HCT116 (cell line): Measurements from ENCODE around the gene VGF. TPM values are rescaled to one million over a fixed set of nuclear protein-coding genes. Genes with fewer than 3 reads are reported as not detected.

Experiments used
- ATAC-seq: fragments of 200-7000 bp; cut with Tn5 transposase; 2 replicates; pipeline ENCODE4 v1.9.1; 2020; ENCODE audit warnings: mild to moderate bottlenecking, moderate library complexity
- BruUV-seq: library from RNA; stranded (reverse); fragments of 400-500 nt; replicated peaks from 2 replicates; lab custom pipeline; 2021; lab: Mats Ljungman, UMichigan
- CTCF ChIA-PET: fragments of 300-600 bp; sonication (Branson Sonifier 250); formaldehyde crosslinking; loops from one replicate; lab custom pipeline; 2021; ENCODE audit warnings: antibody characterized with exemption; lab: Charles Lee
- POLR2A ChIA-PET: fragments of 300-600, 350-600 bp; sonication (Branson Sonifier 250); formaldehyde crosslinking; loops from one replicate; lab custom pipeline; 2021; ENCODE audit warnings: antibody characterized with exemption; lab: Charles Lee
- RAD21 ChIA-PET, 2 experiments: fragments of 300-600 bp; sonication (Branson Sonifier 250); formaldehyde crosslinking; loops; one replicate each; lab custom pipeline; 2023; ENCODE audit warnings: low total read pairs in 2 of 2; ENCODE audit not compliant: uncharacterized antibody in 2 of 2, unreplicated experiment in 2 of 2, low non-redundant PET in 1 of 2; lab: Charles Lee
- DNase-seq: peaks from one replicate; pipeline ENCODE4 v3.0.0-alpha.2; 2010; ENCODE audit warnings: low read depth, low spot score
- H2AFZ ChIP-seq: fragments of 200-600 bp; shearing (Covaris generic), sonication (generic); 2 replicates; pipeline ENCODE4 v1.6.1; 2017; ENCODE audit warnings: low read depth, mixed run types, mixed read lengths, antibody characterized with exemption, low read length; ENCODE audit not compliant: poor library complexity, severe bottlenecking
- H3K27ac ChIP-seq: 2 replicates; pipeline ENCODE4 v1.5.1; 2012; ENCODE audit warnings: low read depth, low read length
- H3K27me3 ChIP-seq: fragments of 200-600 bp; sonication (generic); 2 replicates; pipeline ENCODE4 v1.6.1; 2016; ENCODE audit warnings: mixed run types, low read length, mixed read lengths; ENCODE audit not compliant: insufficient read depth
- H3K36me3 ChIP-seq, 2 experiments: fragments of 200-500 bp in 1 of 2; fragments of 200-600 bp in 1 of 2; sonication (Bioruptor generic) in 1 of 2; sonication (generic) in 1 of 2; 2 replicates each; pipeline versions ENCODE4 v1.5.1 to v1.6.1; 2014 to 2016; ENCODE audit warnings: low read length in 2 of 2, inconsistent platforms in 1 of 2, mixed read lengths in 1 of 2, mixed run types in 1 of 2; ENCODE audit not compliant: insufficient read depth in 2 of 2, control insufficient read depth in 1 of 2
- H3K4me1 ChIP-seq, 2 experiments: fragments of 200-600 bp in 1 of 2; sonication (generic) in 1 of 2; 2 replicates each; pipeline versions ENCODE4 v1.5.1 to v1.6.1; 2012 to 2017; ENCODE audit warnings: low read length in 2 of 2, inconsistent platforms in 1 of 2, mild to moderate bottlenecking in 1 of 2, mixed read lengths in 1 of 2, mixed run types in 1 of 2, moderate library complexity in 1 of 2; ENCODE audit not compliant: insufficient read depth in 2 of 2, control insufficient read depth in 1 of 2
- H3K4me2 ChIP-seq: fragments of 200-600 bp; sonication (generic); 2 replicates; pipeline ENCODE4 v1.6.1; 2017; ENCODE audit warnings: mixed run types, low read length, mixed read lengths
- H3K4me3 ChIP-seq, 2 experiments: fragments of 200-600 bp in 1 of 2; sonication (generic) in 1 of 2; replicated peaks in 1 of 2; 2 replicates each; pipeline ENCODE4 v1.5.1; 2011 to 2016; ENCODE audit warnings: low read length in 2 of 2, control low read depth in 1 of 2, low read depth in 1 of 2, mild to moderate bottlenecking in 1 of 2, mixed read lengths in 1 of 2, mixed run types in 1 of 2
- H3K79me2 ChIP-seq: fragments of 200-600 bp; sonication (generic); 2 replicates; pipeline ENCODE4 v1.6.1; 2017; ENCODE audit warnings: mild to moderate bottlenecking, mixed run types, low read length, moderate library complexity, mixed read lengths; ENCODE audit not compliant: insufficient read depth
- H3K9ac ChIP-seq: fragments of 200-600 bp; sonication (generic); 2 replicates; pipeline ENCODE4 v1.6.1; 2016; ENCODE audit warnings: low read length, mixed read lengths
- H3K9me2 ChIP-seq: fragments of 200-600 bp; sonication (generic), shearing (Covaris generic); 2 replicates; pipeline ENCODE4 v1.6.1; 2017; ENCODE audit warnings: mixed run types, mild to moderate bottlenecking, moderate library complexity; ENCODE audit not compliant: insufficient read depth
- H3K9me3 ChIP-seq, 2 experiments: fragments of 200-500 bp in 1 of 2; fragments of 200-600 bp in 1 of 2; sonication (Bioruptor generic) in 1 of 2; sonication (generic) in 1 of 2; 2 replicates each; pipeline ENCODE4 v1.6.1; 2014 to 2017; ENCODE audit warnings: low read length in 2 of 2, mixed read lengths in 2 of 2, inconsistent platforms in 1 of 2, low read depth in 1 of 2, mild to moderate bottlenecking in 1 of 2, mixed run types in 1 of 2, moderate library complexity in 1 of 2; ENCODE audit not compliant: control insufficient read depth in 1 of 2, insufficient read depth in 1 of 2
- H4K20me1 ChIP-seq: fragments of 200-600 bp; sonication (generic), shearing (Covaris generic); 2 replicates; pipeline ENCODE4 v1.6.1; 2017; ENCODE audit warnings: mixed run types, mild to moderate bottlenecking, moderate library complexity; ENCODE audit not compliant: insufficient read depth
- CBX3 ChIP-seq: IDR thresholded peaks from 2 replicates; pipeline ENCODE4 v1.6.1; 2012; ENCODE audit warnings: low read depth
- CTCF ChIP-seq, 3 experiments: fragments of 200-600 bp in 1 of 3; sonication (generic) in 1 of 3; IDR thresholded peaks in 2 of 3; conservative IDR thresholded peaks in 1 of 3; 2 replicates each; pipeline ENCODE4 v1.5.1; 2012 to 2017; ENCODE audit warnings: low read depth in 2 of 3, low read length in 2 of 3, antibody characterized with exemption in 1 of 3, borderline replicate concordance in 1 of 3, control low read depth in 1 of 3, mild to moderate bottlenecking in 1 of 3, mixed read lengths in 1 of 3, mixed run types in 1 of 3, moderate library complexity in 1 of 3; ENCODE audit not compliant: insufficient read depth in 1 of 3
- ELF1 ChIP-seq: IDR thresholded peaks from 2 replicates; pipeline ENCODE4 v1.6.1; 2012; ENCODE audit warnings: low read depth, borderline replicate concordance
- JUND ChIP-seq: IDR thresholded peaks from 2 replicates; pipeline ENCODE4 v1.6.1; 2012
- POLR2A ChIP-seq: IDR thresholded peaks from 2 replicates; pipeline ENCODE4 v1.7.0; 2011; ENCODE audit warnings: borderline replicate concordance; ENCODE audit not compliant: insufficient read depth, insufficient read length; ENCODE audit errors: extremely low read depth
- RAD21 ChIP-seq: IDR thresholded peaks from 2 replicates; pipeline ENCODE4 v1.6.1; 2012; ENCODE audit warnings: low read depth, mild to moderate bottlenecking
- SIN3A ChIP-seq: IDR thresholded peaks from 2 replicates; pipeline ENCODE4 v1.6.1; 2012; ENCODE audit warnings: low read depth
- SP1 ChIP-seq: IDR thresholded peaks from 2 replicates; pipeline ENCODE4 v1.6.1; 2012; ENCODE audit warnings: low read depth
- SRF ChIP-seq: IDR thresholded peaks from 2 replicates; pipeline ENCODE4 v1.6.1; 2012; ENCODE audit warnings: low read depth
- TCF7L2 ChIP-seq: IDR thresholded peaks from 2 replicates; pipeline ENCODE4 v1.7.0; 2011; ENCODE audit warnings: borderline replicate concordance, inconsistent platforms; ENCODE audit not compliant: insufficient read depth, insufficient read length; ENCODE audit errors: extremely low read depth
- ZBTB33 ChIP-seq: IDR thresholded peaks from 2 replicates; pipeline ENCODE4 v1.6.1; 2011; ENCODE audit warnings: mild to moderate bottlenecking, low read length, moderate library complexity; ENCODE audit not compliant: insufficient replicate concordance; ENCODE audit errors: extremely low read depth
- intact Hi-C: fragments of 100-400 bp; cut with micrococcal nuclease; formaldehyde crosslinking; loops from 2 replicates; pipeline ENCODE4 v1.10.0; 2022
- total RNA-seq: library from RNA; stranded (reverse); gene quantifications from one replicate; pipeline ENCODE4 v1.2.1, GENCODE V29; 2021; ENCODE audit not compliant: unreplicated experiment

The VGF gene
- total RNA-seq, 1 experiment from 2014 or later, result 43.2 TPM

GRCh38 chr7:101119876-101120275 lies 45.5 kb downstream of the VGF start:
- Histone ChIP-seq H3K9ac (no peak overlapping the region), H3K9me3 (no peaks in the 10 kb centered on the region), H3K27ac (no peak overlapping the region), H3K4me3 (no peak overlapping the region), H4K20me1 (no peaks in the 10 kb centered on the region), H3K4me2 (0 out of 2 replicates have a peak overlapping the region, but pooled peaks have one; percentile 4), H3K9me2 (no peaks in the 10 kb centered on the region), H3K36me3 (no peaks in the 10 kb centered on the region), H3K27me3 (no peaks in the 10 kb centered on the region), H3K4me1 (peaks cover 50 to 91% of the 10 kb centered on the region in 2 experiments), H2AFZ (no peak overlapping the region), H3K79me2 (no peaks in the 10 kb centered on the region)
- ATAC-seq, result no peak
- intact Hi-C loops, result no loop called here
- RAD21 ChIA-PET, result no interaction called here
- TF ChIP-seq ELF1 (no peak), ZBTB33 (no peak), CTCF (IDR thresholded peaks at IDR 0.05 in 2 of 3, conservative IDR thresholded peaks at IDR 0.05 in 1 of 3; ENCODE audit: borderline replicate concordance in 1 of 3, insufficient read depth in 1 of 3, low read depth in 2 of 3, low read length in 2 of 3) (no peak), RAD21 (no peak), SRF (no peak), SIN3A (no peak), TCF7L2 (no peak), CBX3 (no peak), POLR2A (no peak), SP1 (no peak), JUND (no peak)
- DNase-seq, result no peak
- BruUV-seq, result no TSS peak
- CTCF ChIA-PET, result interaction anchor here (0.6 to 1.7 kb wide), 3 partner anchors 19 to 43 kb away, joined by 3 to 5 read pairs (median 5); no protein-coding TSS in a partner anchor
- POLR2A ChIA-PET, result interaction anchor here (2.9 kb wide), 1 partner anchor 7 kb away, joined by 18 read pairs; the partner anchor contains the start of gene SERPINE1
